ENCODE data around the gene ITGA1.

ITGA1 gene

DNA sequence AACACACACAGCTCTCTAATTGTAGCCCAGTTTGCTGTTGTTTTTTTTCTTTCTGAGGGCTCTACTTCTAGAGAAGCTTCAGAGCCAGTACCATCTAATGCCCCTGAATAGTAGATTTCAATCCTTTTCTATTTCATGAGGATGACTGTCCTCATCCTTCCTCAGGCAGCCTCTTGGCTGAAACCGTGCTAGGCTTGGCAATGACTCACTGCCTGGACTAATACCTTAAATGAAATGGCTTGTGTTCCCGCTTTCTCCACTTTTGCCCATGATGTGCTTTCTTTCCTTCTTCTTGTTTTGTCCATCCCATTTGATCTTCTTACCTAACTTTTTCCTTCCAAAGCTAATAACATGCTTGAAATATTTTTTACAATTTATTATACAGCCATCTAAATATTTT is 80.1 kb downstream of the ITGA1 start:
- no peak overlapping the region for H3K4me3 ChIP-seq (ENCODE audit: low read depth in 1 of 5, low read length in 5 of 5)
- H3K27me3 ChIP-seq (ENCODE audit: control insufficient read depth in 5 of 5, insufficient read depth in 4 of 5, low read length in 5 of 5), result no peaks in the 10 kb centered on the region
- no peaks in the 10 kb centered on the region for H3K9me3 ChIP-seq (ENCODE audit: control insufficient read depth in 5 of 5, low read length in 5 of 5)
- no peak overlapping the region for H3K9ac ChIP-seq (ENCODE audit: low read length in 5 of 5)
- H3K4me1 ChIP-seq (ENCODE audit: control insufficient read depth in 5 of 5, insufficient read depth in 5 of 5, low read length in 5 of 5), result peaks cover 5 to 46% (median 31%) of the 10 kb centered on the region in 5 donors
- H3K36me3 ChIP-seq (ENCODE audit: control insufficient read depth in 5 of 5, insufficient read depth in 5 of 5, low read length in 5 of 5), result peaks cover 0 to 9% (median 4%) of the 10 kb centered on the region in 5 donors
- no peak overlapping the region for H3K27ac ChIP-seq (ENCODE audit: low read depth, low read length)

DNA sequence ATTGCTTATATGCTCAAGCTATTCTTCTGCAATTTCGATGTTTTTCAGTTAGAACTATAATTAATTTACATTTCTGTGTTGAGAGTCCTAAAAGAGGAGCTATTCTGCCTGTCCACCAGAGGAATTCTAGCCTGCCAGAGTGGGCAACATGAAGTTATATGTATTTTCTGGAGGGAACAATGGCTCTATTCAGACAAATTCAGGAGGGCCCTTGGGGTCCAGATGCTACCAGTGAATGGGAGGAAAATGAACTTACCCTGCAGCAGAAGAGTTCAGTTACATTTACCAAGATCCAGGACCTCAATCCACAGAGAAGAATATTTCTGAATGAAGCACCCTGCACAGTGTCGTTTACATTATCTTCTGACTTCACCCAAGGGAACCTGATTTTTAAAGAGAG is 80.7 kb downstream of the ITGA1 start:
- Histone ChIP-seq H3K27ac (ENCODE audit: low read depth, low read length) (no peak overlapping the region), H3K27me3 (ENCODE audit: control insufficient read depth in 5 of 5, insufficient read depth in 4 of 5, low read length in 5 of 5) (no peaks in the 10 kb centered on the region), H3K36me3 (ENCODE audit: control insufficient read depth in 5 of 5, insufficient read depth in 5 of 5, low read length in 5 of 5) (peaks cover 0 to 9% (median 4%) of the 10 kb centered on the region in 5 donors), H3K4me3 (ENCODE audit: low read depth in 1 of 5, low read length in 5 of 5) (no peak overlapping the region), H3K4me1 (ENCODE audit: control insufficient read depth in 5 of 5, insufficient read depth in 5 of 5, low read length in 5 of 5) (peaks cover 5 to 46% (median 31%) of the 10 kb centered on the region in 5 donors), H3K9me3 (ENCODE audit: control insufficient read depth in 5 of 5, low read length in 5 of 5) (no peaks in the 10 kb centered on the region), H3K9ac (ENCODE audit: low read length in 5 of 5) (no peak overlapping the region)

DNA sequence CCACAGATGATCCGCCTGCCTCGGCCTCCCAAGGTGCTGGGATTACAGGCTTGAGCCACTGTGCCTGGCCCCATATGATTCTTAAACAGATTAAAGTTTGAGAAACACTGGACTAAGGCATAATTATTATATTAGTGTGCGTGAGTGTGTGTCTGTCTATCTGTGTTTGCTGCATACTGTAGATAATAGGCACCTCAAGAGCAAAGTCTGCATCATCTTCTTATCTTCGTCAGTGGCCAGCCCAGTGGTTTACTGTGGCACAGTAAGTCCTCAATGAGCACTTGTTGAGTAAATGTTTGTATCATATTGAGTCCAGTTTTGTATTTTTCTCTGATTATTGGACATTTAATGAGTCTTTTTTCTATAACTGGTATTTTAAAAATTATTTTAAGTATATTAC is 81.7 kb downstream of the ITGA1 start:
- peak overlapping the region; percentile 90 for H3K27ac ChIP-seq (ENCODE audit: low read depth, low read length)
- H3K4me3 ChIP-seq (ENCODE audit: low read depth in 1 of 5, low read length in 5 of 5), result no peak overlapping the region
- H3K36me3 ChIP-seq (ENCODE audit: control insufficient read depth in 5 of 5, insufficient read depth in 5 of 5, low read length in 5 of 5), result peaks cover 0 to 9% (median 4%) of the 10 kb centered on the region in 5 donors
- no peak overlapping the region for H3K9ac ChIP-seq (ENCODE audit: low read length in 5 of 5)
- no peaks in the 10 kb centered on the region for H3K27me3 ChIP-seq (ENCODE audit: control insufficient read depth in 5 of 5, insufficient read depth in 4 of 5, low read length in 5 of 5)
- H3K9me3 ChIP-seq (ENCODE audit: control insufficient read depth in 5 of 5, low read length in 5 of 5), result no peaks in the 10 kb centered on the region
- peaks cover 5 to 37% (median 22%) of the 10 kb centered on the region in 5 donors for H3K4me1 ChIP-seq (ENCODE audit: control insufficient read depth in 5 of 5, insufficient read depth in 5 of 5, low read length in 5 of 5)

DNA sequence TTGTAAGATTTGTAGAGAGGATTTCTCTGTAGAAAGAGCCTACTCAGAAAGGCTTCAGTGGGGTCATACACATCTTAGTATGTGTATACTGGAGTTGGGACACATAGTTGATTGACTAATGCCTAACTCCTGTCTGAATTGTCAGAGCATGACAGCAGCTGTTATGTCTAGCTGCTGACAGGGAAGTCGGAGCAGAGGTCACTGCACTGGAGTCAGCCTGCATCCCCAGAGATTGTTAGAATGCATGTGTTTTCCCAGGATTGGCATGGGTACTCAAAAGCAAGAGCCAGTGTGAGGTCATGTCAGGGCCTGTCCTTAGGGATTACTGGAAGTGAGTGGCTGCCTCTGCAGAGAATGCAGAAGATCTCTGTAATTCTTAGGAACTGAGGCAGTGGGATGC is 82.7 kb downstream of the ITGA1 start:
- Histone ChIP-seq H3K9ac (ENCODE audit: low read length in 5 of 5) (no peak overlapping the region), H3K4me3 (ENCODE audit: low read depth in 1 of 5, low read length in 5 of 5) (peak overlapping the region in 1 of 5 donors; percentile 22), H3K4me1 (ENCODE audit: control insufficient read depth in 5 of 5, insufficient read depth in 5 of 5, low read length in 5 of 5) (peaks cover 5 to 29% (median 18%) of the 10 kb centered on the region in 5 donors), H3K27me3 (ENCODE audit: control insufficient read depth in 5 of 5, insufficient read depth in 4 of 5, low read length in 5 of 5) (no peaks in the 10 kb centered on the region), H3K36me3 (ENCODE audit: control insufficient read depth in 5 of 5, insufficient read depth in 5 of 5, low read length in 5 of 5) (peaks cover 0 to 9% (median 4%) of the 10 kb centered on the region in 5 donors), H3K27ac (ENCODE audit: low read depth, low read length) (peak overlapping the region; percentile 90), H3K9me3 (ENCODE audit: control insufficient read depth in 5 of 5, low read length in 5 of 5) (no peaks in the 10 kb centered on the region)

DNA sequence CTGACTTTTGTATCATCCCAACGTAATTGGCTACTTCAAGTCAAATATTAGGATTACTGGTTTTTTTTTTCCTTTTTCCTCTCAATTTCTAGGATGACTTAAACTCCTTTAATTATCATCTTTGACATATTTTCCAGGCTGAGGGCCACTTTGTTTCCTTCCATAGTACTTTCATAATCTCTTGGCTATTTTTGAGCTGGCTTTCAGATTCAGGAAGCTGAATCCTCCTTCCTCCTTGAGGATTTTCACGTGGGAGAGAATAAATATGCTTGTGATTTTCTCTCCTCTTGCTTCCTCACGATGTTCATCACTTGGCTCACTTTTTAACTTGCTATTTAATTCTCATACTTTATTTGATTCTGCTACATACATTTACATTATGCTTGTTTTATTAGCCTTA is 88.1 kb downstream of the ITGA1 start:
- Histone ChIP-seq H3K4me3 (ENCODE audit: low read depth in 1 of 5, low read length in 5 of 5) (no peak overlapping the region), H3K9ac (ENCODE audit: low read length in 5 of 5) (no peak overlapping the region), H3K36me3 (ENCODE audit: control insufficient read depth in 5 of 5, insufficient read depth in 5 of 5, low read length in 5 of 5) (peaks cover 0 to 6% (median under 1%) of the 10 kb centered on the region in 5 donors), H3K4me1 (ENCODE audit: control insufficient read depth in 5 of 5, insufficient read depth in 5 of 5, low read length in 5 of 5) (peaks cover 0 to 18% (median 8%) of the 10 kb centered on the region in 5 donors), H3K27me3 (ENCODE audit: control insufficient read depth in 5 of 5, insufficient read depth in 4 of 5, low read length in 5 of 5) (no peaks in the 10 kb centered on the region), H3K27ac (ENCODE audit: low read depth, low read length) (peak overlapping the region; percentile 49), H3K9me3 (ENCODE audit: control insufficient read depth in 5 of 5, low read length in 5 of 5) (no peaks in the 10 kb centered on the region)

DNA sequence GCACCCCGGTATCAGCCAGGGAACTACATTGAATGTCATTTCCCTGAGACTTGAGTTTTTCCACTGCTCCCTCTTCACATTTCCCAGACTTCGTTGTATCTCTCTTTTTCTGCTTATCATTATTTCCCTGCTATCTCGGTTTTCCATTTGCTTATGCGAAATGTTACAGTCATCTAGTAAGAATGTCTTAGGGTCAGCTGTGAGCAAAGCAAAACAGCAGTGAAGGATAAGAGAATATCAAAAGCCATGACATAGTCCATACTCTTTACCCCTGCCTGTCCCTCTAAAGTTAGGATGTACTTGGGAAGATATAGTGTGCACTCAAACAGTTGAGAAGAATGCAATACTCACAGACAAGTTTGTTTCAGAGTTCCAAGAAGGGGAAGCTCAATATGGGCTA is 88.7 kb downstream of the ITGA1 start:
- H3K9me3 ChIP-seq (ENCODE audit: control insufficient read depth in 5 of 5, low read length in 5 of 5), result no peaks in the 10 kb centered on the region
- H3K36me3 ChIP-seq (ENCODE audit: control insufficient read depth in 5 of 5, insufficient read depth in 5 of 5, low read length in 5 of 5), result peaks cover under 1 to 8% (median 3%) of the 10 kb centered on the region in 5 donors
- no peak overlapping the region for H3K4me3 ChIP-seq (ENCODE audit: low read depth in 1 of 5, low read length in 5 of 5)
- H3K9ac ChIP-seq (ENCODE audit: low read length in 5 of 5), result no peak overlapping the region
- H3K27me3 ChIP-seq (ENCODE audit: control insufficient read depth in 5 of 5, insufficient read depth in 4 of 5, low read length in 5 of 5), result no peaks in the 10 kb centered on the region
- H3K27ac ChIP-seq (ENCODE audit: low read depth, low read length), result peak overlapping the region; percentile 49
- peaks cover 0 to 12% (median 6%) of the 10 kb centered on the region in 5 donors for H3K4me1 ChIP-seq (ENCODE audit: control insufficient read depth in 5 of 5, insufficient read depth in 5 of 5, low read length in 5 of 5)

DNA sequence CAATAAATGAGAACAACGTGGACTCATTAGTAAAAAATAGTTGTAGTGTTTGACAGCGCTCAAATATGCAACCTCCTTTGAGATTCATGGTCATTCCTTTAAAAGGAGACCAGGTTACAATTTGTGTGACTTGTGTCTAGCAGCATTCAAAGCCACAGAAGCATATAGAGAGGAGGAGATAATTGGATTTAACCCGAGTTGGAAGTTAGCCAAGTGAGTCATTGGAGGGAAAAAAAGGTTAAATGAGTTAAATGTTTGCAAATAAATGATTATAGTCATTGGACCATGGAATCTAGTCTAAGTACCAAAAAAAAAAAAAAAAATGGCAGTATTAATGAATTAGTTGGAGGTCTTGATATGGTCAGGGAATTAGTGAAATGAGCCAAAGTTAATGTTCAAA is 90.9 kb downstream of the ITGA1 start:
- Histone ChIP-seq H3K27me3 (ENCODE audit: control insufficient read depth in 5 of 5, insufficient read depth in 4 of 5, low read length in 5 of 5) (no peaks in the 10 kb centered on the region), H3K9ac (ENCODE audit: low read length in 5 of 5) (no peak overlapping the region), H3K4me3 (ENCODE audit: low read depth in 1 of 5, low read length in 5 of 5) (no peak overlapping the region), H3K4me1 (ENCODE audit: control insufficient read depth in 5 of 5, insufficient read depth in 5 of 5, low read length in 5 of 5) (peaks cover 0 to 7% (median 6%) of the 10 kb centered on the region in 5 donors), H3K9me3 (ENCODE audit: control insufficient read depth in 5 of 5, low read length in 5 of 5) (no peaks in the 10 kb centered on the region), H3K27ac (ENCODE audit: low read depth, low read length) (no peak overlapping the region), H3K36me3 (ENCODE audit: control insufficient read depth in 5 of 5, insufficient read depth in 5 of 5, low read length in 5 of 5) (peaks cover 7 to 21% (median 11%) of the 10 kb centered on the region in 5 donors)

DNA sequence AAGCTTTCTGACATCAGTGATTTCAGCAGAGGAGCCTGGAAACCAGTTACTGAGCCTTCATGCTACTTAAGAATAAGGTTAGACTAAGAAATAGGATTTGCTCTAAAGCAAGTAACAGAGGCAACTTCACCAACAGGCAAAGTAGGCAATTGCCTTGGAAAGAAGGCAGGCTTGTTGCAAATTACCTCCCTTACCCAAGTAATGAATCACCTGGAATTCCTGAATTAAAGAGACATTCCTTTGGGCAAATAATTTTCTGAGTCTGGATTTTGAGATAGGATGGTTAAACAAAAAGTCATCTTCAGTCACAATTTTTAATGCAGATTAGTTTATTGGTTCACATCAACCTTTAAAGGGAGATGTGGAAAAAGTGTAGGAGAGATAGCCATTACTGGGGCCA is 92.8 kb downstream of the ITGA1 start:
- peaks cover 7 to 21% (median 12%) of the 10 kb centered on the region in 5 donors for H3K36me3 ChIP-seq (ENCODE audit: control insufficient read depth in 5 of 5, insufficient read depth in 5 of 5, low read length in 5 of 5)

DNA sequence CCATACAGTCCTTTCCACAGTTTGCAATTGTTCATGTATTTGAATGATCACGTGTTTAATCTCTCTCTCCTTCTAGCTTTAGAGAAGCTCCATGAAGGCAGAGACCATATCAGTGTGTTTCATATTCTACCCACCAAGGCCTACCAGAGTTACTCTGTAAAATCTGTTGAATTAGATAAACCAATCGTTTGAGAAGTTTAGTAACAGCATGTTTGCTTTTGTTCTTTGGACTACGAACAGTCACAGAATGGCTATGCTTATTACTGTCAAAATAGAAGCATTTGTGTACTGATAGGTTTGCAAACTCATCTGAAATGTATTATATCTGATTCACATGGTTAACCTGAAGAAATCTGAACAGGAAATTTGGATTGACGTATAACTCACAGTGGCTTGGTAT is 93.8 kb downstream of the ITGA1 start:
- no peak overlapping the region for H3K9ac ChIP-seq (ENCODE audit: low read length in 5 of 5)
- H3K27ac ChIP-seq (ENCODE audit: low read depth, low read length), result no peak overlapping the region
- H3K4me3 ChIP-seq (ENCODE audit: low read depth in 1 of 5, low read length in 5 of 5), result no peak overlapping the region
- no peaks in the 10 kb centered on the region for H3K27me3 ChIP-seq (ENCODE audit: control insufficient read depth in 5 of 5, insufficient read depth in 4 of 5, low read length in 5 of 5)
- H3K9me3 ChIP-seq (ENCODE audit: control insufficient read depth in 5 of 5, low read length in 5 of 5), result no peaks in the 10 kb centered on the region
- H3K4me1 ChIP-seq (ENCODE audit: control insufficient read depth in 5 of 5, insufficient read depth in 5 of 5, low read length in 5 of 5), result no peaks in the 10 kb centered on the region
- H3K36me3 ChIP-seq (ENCODE audit: control insufficient read depth in 5 of 5, insufficient read depth in 5 of 5, low read length in 5 of 5), result peaks cover 7 to 26% (median 12%) of the 10 kb centered on the region in 5 donors

More for the DNA sequence above, 92.8 kb downstream of the ITGA1 start:
- H3K27ac ChIP-seq (ENCODE audit: low read depth, low read length), result no peak overlapping the region
- no peaks in the 10 kb centered on the region for H3K9me3 ChIP-seq (ENCODE audit: control insufficient read depth in 5 of 5, low read length in 5 of 5)
- peaks cover 0 to 7% (median 2%) of the 10 kb centered on the region in 5 donors for H3K4me1 ChIP-seq (ENCODE audit: control insufficient read depth in 5 of 5, insufficient read depth in 5 of 5, low read length in 5 of 5)
- no peak overlapping the region for H3K4me3 ChIP-seq (ENCODE audit: low read depth in 1 of 5, low read length in 5 of 5)
- H3K9ac ChIP-seq (ENCODE audit: low read length in 5 of 5), result no peak overlapping the region
- H3K27me3 ChIP-seq (ENCODE audit: control insufficient read depth in 5 of 5, insufficient read depth in 4 of 5, low read length in 5 of 5), result no peaks in the 10 kb centered on the region

DNA sequence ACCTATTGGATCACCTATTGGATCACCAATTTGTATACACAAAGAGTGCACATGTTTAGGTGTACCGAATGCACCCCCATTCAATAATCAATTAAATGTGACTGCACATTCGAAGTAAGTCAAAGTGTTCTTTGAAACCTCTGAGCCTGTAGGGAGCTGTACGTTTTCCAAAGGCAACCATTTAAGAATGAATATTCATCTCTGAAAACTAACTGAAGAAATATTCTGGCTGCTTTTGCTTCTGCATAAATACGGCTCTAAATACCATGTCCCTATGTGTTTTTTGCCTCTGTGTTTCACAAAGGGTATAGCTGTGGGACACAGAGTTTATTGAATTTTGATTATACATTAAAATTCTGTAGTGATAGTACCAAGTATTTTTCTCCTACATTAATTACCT is 95.4 kb downstream of the ITGA1 start:
- Histone ChIP-seq H3K9me3 (ENCODE audit: control insufficient read depth in 5 of 5, low read length in 5 of 5) (no peaks in the 10 kb centered on the region), H3K27ac (ENCODE audit: low read depth, low read length) (no peak overlapping the region), H3K9ac (ENCODE audit: low read length in 5 of 5) (no peak overlapping the region), H3K27me3 (ENCODE audit: control insufficient read depth in 5 of 5, insufficient read depth in 4 of 5, low read length in 5 of 5) (no peaks in the 10 kb centered on the region), H3K4me1 (ENCODE audit: control insufficient read depth in 5 of 5, insufficient read depth in 5 of 5, low read length in 5 of 5) (no peaks in the 10 kb centered on the region), H3K4me3 (ENCODE audit: low read depth in 1 of 5, low read length in 5 of 5) (no peak overlapping the region), H3K36me3 (ENCODE audit: control insufficient read depth in 5 of 5, insufficient read depth in 5 of 5, low read length in 5 of 5) (peaks cover 9 to 30% (median 21%) of the 10 kb centered on the region in 5 donors)

Data from subcutaneous abdominal adipose tissue (tissue), 5 donors.